OCI-LY7 (cell line): ENCODE data around the gene GAB1. TPM values are rescaled to one million over a fixed set of nuclear protein-coding genes. Genes with fewer than 3 reads are reported as not detected.
A peak's percentile ranks its signal among the peaks of the same experiment; 100 is the strongest.

Experiments
- BruUV-seq: library from RNA; stranded (reverse); fragments of 400-500 nt; replicated peaks from 2 replicates; lab custom pipeline; 2021; lab: Mats Ljungman, UMichigan
- CTCF ChIA-PET: fragments of 300-600 bp; sonication (Branson Sonifier 250); formaldehyde crosslinking; loops from one replicate; lab custom pipeline; 2022; ENCODE audit warnings: antibody characterized with exemption; ENCODE audit not compliant: unreplicated experiment; lab: Charles Lee
- POLR2A ChIA-PET: fragments of 300-600 bp; sonication (Branson Sonifier 250); formaldehyde crosslinking; loops from one replicate; lab custom pipeline; 2022; ENCODE audit warnings: antibody characterized with exemption; lab: Charles Lee
- DNase-seq: peaks from one replicate; pipeline ENCODE4 v3.0.0-alpha.2; 2015; ENCODE audit warnings: low spot score
- H2AFZ ChIP-seq: fragments of 200-600 bp; sonication (generic), shearing (Covaris generic); 2 replicates; pipeline ENCODE4 v1.6.1; 2014; ENCODE audit warnings: mild to moderate bottlenecking, antibody characterized with exemption, low read length, moderate library complexity
- H3K27ac ChIP-seq: fragments of 200-600 bp; sonication (generic); 2 replicates; pipeline ENCODE4 v1.5.1; 2014; ENCODE audit warnings: mixed run types, low read depth, mild to moderate bottlenecking, moderate library complexity, low read length, inconsistent platforms; ENCODE audit not compliant: poor library complexity, severe bottlenecking
- H3K36me3 ChIP-seq: fragments of 200-600 bp; sonication (generic); 2 replicates; pipeline ENCODE4 v1.6.1; 2014; ENCODE audit warnings: mild to moderate bottlenecking, antibody characterized with exemption, low read length, moderate library complexity, mixed read lengths; ENCODE audit not compliant: insufficient read depth
- H3K4me1 ChIP-seq: fragments of 200-600 bp; sonication (generic); 2 replicates; pipeline ENCODE4 v1.5.1; 2014; ENCODE audit warnings: mild to moderate bottlenecking, low read length; ENCODE audit not compliant: insufficient read depth, poor library complexity, severe bottlenecking
- H3K4me2 ChIP-seq: fragments of 200-600 bp; sonication (generic); 2 replicates; pipeline ENCODE4 v1.6.1; 2014; ENCODE audit warnings: mild to moderate bottlenecking, low read length
- H3K4me3 ChIP-seq: fragments of 200-600 bp; sonication (generic); 2 replicates; pipeline ENCODE4 v1.5.1; 2014; ENCODE audit warnings: mild to moderate bottlenecking, low read depth, low read length; ENCODE audit not compliant: poor library complexity, severe bottlenecking
- H3K79me2 ChIP-seq: fragments of 200-600 bp; sonication (generic); 2 replicates; pipeline ENCODE4 v1.6.1; 2016; ENCODE audit warnings: low read depth, mild to moderate bottlenecking, low read length, moderate library complexity, mixed read lengths; ENCODE audit not compliant: insufficient read depth
- H3K9me2 ChIP-seq: fragments of 200-600 bp; sonication (generic); 2 replicates; pipeline ENCODE4 v1.6.1; 2016; ENCODE audit warnings: mild to moderate bottlenecking, low read length, mixed read lengths; ENCODE audit not compliant: insufficient read depth
- H3K9me3 ChIP-seq: fragments of 200-600 bp; sonication (generic); 2 replicates; pipeline ENCODE4 v1.6.1; 2014; ENCODE audit warnings: mild to moderate bottlenecking, mixed run types, low read length, mixed read lengths
- H4K20me1 ChIP-seq: fragments of 200-600 bp; sonication (generic); 2 replicates; pipeline ENCODE4 v1.6.1; 2014; ENCODE audit warnings: mild to moderate bottlenecking, antibody characterized with exemption, low read length, moderate library complexity, mixed read lengths; ENCODE audit not compliant: insufficient read depth
- CTCF ChIP-seq: fragments of 200-600 bp; sonication (generic); conservative IDR thresholded peaks from 2 replicates; pipeline ENCODE4 v1.5.1; 2014; ENCODE audit warnings: mild to moderate bottlenecking, antibody characterized with exemption, low read length, moderate library complexity, mixed read lengths
- EZH2phosphoT487 ChIP-seq: fragments of 200-600 bp; sonication (generic); IDR thresholded peaks from 2 replicates; pipeline ENCODE4 v1.6.1; 2018; ENCODE audit warnings: low read depth, borderline replicate concordance, mild to moderate bottlenecking, mixed run types, antibody characterized with exemption, low read length, moderate library complexity, mixed read lengths
- intact Hi-C: fragments of 100-400 bp; cut with micrococcal nuclease; formaldehyde crosslinking; loops from one replicate; pipeline ENCODE4 v1.10.0; 2022; ENCODE audit not compliant: unreplicated experiment
- total RNA-seq, 2 experiments: library from RNA; depleted of rRNA in 1 of 2; stranded (reverse); fragments of >200 nt in 1 of 2; shearing (Covaris generic) in 1 of 2; gene quantifications; 2 replicates each; pipeline ENCODE4 v1.2.3, GENCODE V29; 2014 to 2022

GAB1 gene
- total RNA-seq, 2 experiments from 2014 or later = 42.6 to 99.3 TPM

DNA sequence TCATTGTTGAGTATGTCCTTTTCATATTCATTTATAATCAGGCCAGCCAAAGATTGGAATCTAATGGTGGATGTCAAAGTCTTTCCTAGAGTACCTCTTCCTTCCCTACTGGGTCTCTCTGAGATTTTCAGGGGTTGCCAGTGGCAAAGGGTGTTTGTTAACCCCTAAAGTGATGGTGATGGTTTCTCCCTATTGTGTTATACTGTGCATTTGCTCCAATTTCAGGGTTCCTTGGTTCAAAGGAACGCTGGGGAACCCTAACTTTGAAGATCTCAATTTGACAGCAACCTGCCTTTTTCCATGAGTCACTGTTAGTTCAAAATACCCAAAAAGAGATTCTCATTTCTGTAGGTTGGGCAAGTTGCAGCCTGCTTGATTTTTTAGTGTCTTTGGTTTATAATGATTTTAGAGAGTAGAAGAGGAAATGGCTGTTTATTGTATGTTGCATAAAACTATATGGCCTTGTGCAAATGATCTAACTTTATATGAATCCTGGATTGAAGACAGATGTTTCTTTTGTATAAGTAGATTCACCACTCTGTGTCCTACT is 23.0 kb downstream of the GAB1 start:
- BruUV-seq = no TSS peak
- Histone ChIP-seq H3K36me3 (no peaks in the 10 kb centered on the region; the same call in 1 of the 2 replicates), H3K4me1 (peaks cover 90% of the 10 kb centered on the region), H4K20me1 (no peaks in the 10 kb centered on the region), H3K9me2 (no peaks in the 10 kb centered on the region), H3K4me2 (peak overlapping the region; percentile 88), H3K9me3 (no peaks in the 10 kb centered on the region), H2AFZ (peak overlapping the region; percentile 24; the same call in 1 of the 2 replicates), H3K27ac (peak overlapping the region; percentile 98), H3K4me3 (peak overlapping the region; percentile 61), H3K79me2 (peaks cover 90% of the 10 kb centered on the region)
- POLR2A ChIA-PET = interaction anchor here (1.0 to 10.2 kb wide), 9 partner anchors 12 to 151 kb away, joined by 3 to 236 read pairs (median 22); partner anchors contain the start of gene GAB1
- intact Hi-C loops = loop anchor here (2.0 to 5.0 kb wide), 4 partner anchors 17 to 172 kb away; no protein-coding TSS in a partner anchor
- DNase-seq = no peak
- TF ChIP-seq EZH2phosphoT487 (no peak), CTCF (no peak)
- CTCF ChIA-PET = interaction anchor here (2.2 kb wide), 1 partner anchor 16 kb away, joined by 8 read pairs; no protein-coding TSS in a partner anchor

GRCh38 chr4:143360838-143361625 is 24.4 kb downstream of the GAB1 start:
- intact Hi-C loops = loop anchor here (2.0 kb wide), 1 partner anchor 30 kb away; no protein-coding TSS in a partner anchor
- peak overlapping the region; percentile 88 for H3K4me2 ChIP-seq
- H3K9me3 ChIP-seq = no peaks in the 10 kb centered on the region
- no peak overlapping the region; the same call in 1 of the 2 replicates for H2AFZ ChIP-seq
- no peaks in the 10 kb centered on the region for H4K20me1 ChIP-seq
- DNase-seq = no peak
- peaks cover 85% of the 10 kb centered on the region for H3K79me2 ChIP-seq
- BruUV-seq = no TSS peak
- H3K4me1 ChIP-seq = peaks cover 77% of the 10 kb centered on the region
- CTCF ChIA-PET = interaction anchor here (1.5 kb wide), 1 partner anchor 15 kb away, joined by 3 read pairs; no protein-coding TSS in a partner anchor
- peak overlapping the region; percentile 98 for H3K27ac ChIP-seq
- H3K4me3 ChIP-seq = peak overlapping the region; percentile 38
- no peak for TF ChIP-seq CTCF
- TF ChIP-seq EZH2phosphoT487 = no peak
- no peaks in the 10 kb centered on the region; the same call in 1 of the 2 replicates for H3K36me3 ChIP-seq
- POLR2A ChIA-PET = interaction anchor here (0.9 to 1.9 kb wide), 3 partner anchors 16 to 57 kb away, joined by 3 to 14 read pairs (median 3); no protein-coding TSS in a partner anchor
- H3K9me2 ChIP-seq = no peaks in the 10 kb centered on the region
